K562 (cell line): Measurements from ENCODE around the gene TIMP1. TPM values are rescaled to one million over a fixed set of nuclear protein-coding genes. Genes with fewer than 3 reads are reported as not detected.

Source experiments
- BRD4 ChIP-seq: fragments of 200-600 bp; sonication (generic); IDR thresholded peaks from 2 replicates; pipeline ENCODE4 v1.6.1; 2017; ENCODE audit warnings: inconsistent platforms
- BRF1 ChIP-seq: IDR thresholded peaks from 3 replicates; pipeline ENCODE4 v1.6.1; 2011; ENCODE audit warnings: borderline replicate concordance, mild to moderate bottlenecking; ENCODE audit not compliant: insufficient read length; ENCODE audit errors: extremely low read depth
- CGGBP1 ChIP-seq: fragments of 250-450 bp; sonication (Bioruptor Pico); IDR thresholded peaks from 2 replicates; pipeline ENCODE4 v1.9.0; 2021; ENCODE audit warnings: mild to moderate bottlenecking
- CREBBP ChIP-seq: IDR thresholded peaks from one replicate; pipeline ENCODE4 v1.6.1; 2012; ENCODE audit warnings: low read depth, mild to moderate bottlenecking, control low read depth, inconsistent platforms, low read length
- FOXM1 ChIP-seq, 2 experiments: fragments of 450-650 bp in 1 of 2; sonication (generic) in 1 of 2; formaldehyde crosslinking in 1 of 2; IDR thresholded peaks; 2 replicates each; pipeline versions ENCODE4 v1.6.1 to v1.9.0; 2017 to 2022; ENCODE audit warnings: low read depth in 2 of 2, mild to moderate bottlenecking in 2 of 2, missing genetic modification reagents in 1 of 2, moderate library complexity in 1 of 2
- FUS ChIP-seq: fragments of 200-400 bp; formaldehyde crosslinking; optimal IDR thresholded peaks from 2 replicates; pipeline ENCODE3; 2017; ENCODE audit warnings: low read depth, low read length
- HCFC1 ChIP-seq: IDR thresholded peaks from 2 replicates; pipeline ENCODE4 v1.6.1; 2012; ENCODE audit warnings: low read depth, low read length, improper control_type of control experiment
- HIVEP1 ChIP-seq: fragments of 250-450 bp; sonication (Bioruptor Pico); IDR thresholded peaks from 2 replicates; pipeline ENCODE4 v1.4.0; 2020; ENCODE audit warnings: mild to moderate bottlenecking
- HOMEZ ChIP-seq: fragments of 250-450 bp; sonication (Bioruptor Pico); IDR thresholded peaks from 2 replicates; pipeline ENCODE4 v1.4.0; 2020; ENCODE audit warnings: mild to moderate bottlenecking, moderate library complexity
- L3MBTL2 ChIP-seq: fragments of 450-650 bp; IDR thresholded peaks from 2 replicates; pipeline ENCODE4 v1.6.1; 2016; ENCODE audit warnings: mild to moderate bottlenecking, moderate library complexity
- MAZ ChIP-seq, 2 experiments: fragments of 450-650 bp in 1 of 2; sonication (generic) in 1 of 2; formaldehyde crosslinking; IDR thresholded peaks in 1 of 2; conservative IDR thresholded peaks in 1 of 2; 2 replicates each; pipeline versions ENCODE4 v1.4.0 to v1.5.0; 2020; ENCODE audit warnings: mild to moderate bottlenecking in 1 of 2, missing genetic modification reagents in 1 of 2
- MYBL2 ChIP-seq, 2 experiments: fragments of 450-650 bp in 1 of 2; sonication (generic) in 1 of 2; formaldehyde crosslinking in 1 of 2; IDR thresholded peaks; 2 replicates each; pipeline versions ENCODE4 v1.6.1 to v1.8.1; 2017 to 2022; ENCODE audit warnings: borderline replicate concordance in 1 of 2, inconsistent platforms in 1 of 2, low read depth in 1 of 2, mild to moderate bottlenecking in 1 of 2, missing genetic modification reagents in 1 of 2, moderate library complexity in 1 of 2
- MYNN ChIP-seq, 2 experiments: sonication (generic); formaldehyde crosslinking in 1 of 2; IDR thresholded peaks; 2 replicates each; pipeline versions ENCODE4 v1.5.0 to v1.6.1; 2016 to 2020; ENCODE audit warnings: antibody characterized with exemption in 1 of 2, missing genetic modification reagents in 1 of 2
- NR4A1 ChIP-seq, 2 experiments: fragments of 250-450 bp in 1 of 2; fragments of 450-650 bp in 1 of 2; sonication (Bioruptor Pico) in 1 of 2; IDR thresholded peaks; 2 replicates each; pipeline versions ENCODE4 v1.4.0 to v1.6.1; 2016 to 2020; ENCODE audit warnings: mild to moderate bottlenecking in 2 of 2, missing compliant biosample characterization in 1 of 2, missing genetic modification characterization in 1 of 2, moderate library complexity in 1 of 2
- PCBP2 ChIP-seq: fragments of 200-400 bp; formaldehyde crosslinking; IDR thresholded peaks from 2 replicates; pipeline ENCODE4 v1.6.1; 2018; ENCODE audit warnings: low read length, low read depth, mild to moderate bottlenecking, moderate library complexity; ENCODE audit not compliant: poor library complexity, severe bottlenecking
- PTTG1 ChIP-seq: fragments of 450-650 bp; IDR thresholded peaks from 2 replicates; pipeline ENCODE4 v1.6.1; 2016; ENCODE audit warnings: low read depth, mild to moderate bottlenecking, missing genetic modification characterization, missing compliant biosample characterization
- USF2 ChIP-seq: sonication (generic); formaldehyde crosslinking; IDR thresholded peaks from 2 replicates; pipeline ENCODE4 v1.5.0; 2020; ENCODE audit warnings: missing genetic modification reagents
- ZNF12 ChIP-seq: sonication (generic); formaldehyde crosslinking; IDR thresholded peaks from 2 replicates; pipeline ENCODE4 v1.4.0; 2020; ENCODE audit warnings: mild to moderate bottlenecking, missing genetic modification reagents
- ZNF197 ChIP-seq: fragments of 200-800 bp; sonication (Bioruptor generic); IDR thresholded peaks from 2 replicates; pipeline ENCODE4 v1.6.1; 2016; ENCODE audit warnings: low read depth, missing genetic modification characterization, missing compliant biosample characterization
- ZNF224 ChIP-seq: sonication (generic); formaldehyde crosslinking; IDR thresholded peaks from 2 replicates; pipeline ENCODE4 v1.8.0; 2022; ENCODE audit warnings: mild to moderate bottlenecking, missing genetic modification reagents
- ZNF239 ChIP-seq: fragments of 250-450 bp; sonication (Bioruptor Pico); IDR thresholded peaks from 2 replicates; pipeline ENCODE4 v1.4.0; 2020; ENCODE audit warnings: mild to moderate bottlenecking
- ZNF324 ChIP-seq: fragments of 250-450 bp; sonication (Bioruptor Pico); IDR thresholded peaks from 2 replicates; pipeline ENCODE4 v1.4.0; 2020; ENCODE audit warnings: mild to moderate bottlenecking
- ZNF444 ChIP-seq: fragments of 250-450 bp; sonication (Bioruptor Pico); IDR thresholded peaks from 2 replicates; pipeline ENCODE4 v1.4.0; 2020; ENCODE audit warnings: mild to moderate bottlenecking, moderate library complexity
- ZNF511 ChIP-seq: sonication (generic); formaldehyde crosslinking; IDR thresholded peaks from 2 replicates; pipeline ENCODE4 v1.8.0; 2022; ENCODE audit warnings: mild to moderate bottlenecking, missing genetic modification reagents
- polyA plus RNA-seq, 8 experiments: library from polyadenylated mRNA; depleted of rRNA in 4 of 8; stranded (reverse) in 5 of 8; unstranded in 3 of 8; fragments of >200 nt; fragmentation: Nextera tagmentation in 2 of 8; fragmentation: Illumina TruSeq in 1 of 8; extraction: Ambion mirVana in 2 of 8; extraction: Trizol in 1 of 8; gene quantifications; 2 replicates each; pipeline versions ENCODE4 v1.2.1 to v1.2.3, GENCODE V29; 2011 to 2014; ENCODE audit warnings: inconsistent platforms in 1 of 8, missing spikeins in 1 of 8
- total RNA-seq, 7 experiments: library from RNA; depleted of rRNA in 6 of 7; stranded (reverse); fragments of >200 nt in 6 of 7; fragmentation: Illumina TruSeq in 2 of 7; extraction: Trizol in 2 of 7; gene quantifications; 2 replicates each; pipeline versions ENCODE4 v1.2.1 to v1.2.3, GENCODE V29; 2011 to 2021; ENCODE audit warnings: low replicate concordance in 1 of 7

The TIMP1 gene
- total and polyA plus RNA-seq, 9 of the 15 experiments (the other 6 are each of a cell fraction or from before 2014, with no cell fraction given): 115 to 699 (median 273) TPM

- TF ChIP-seq USF2 (CRISPR knock-in tag) (no peak), ZNF224 (CRISPR knock-in tag) (no peak), PTTG1 (tag) (no peak), CGGBP1 (CRISPR knock-in tag) (no peak), NR4A1 (CRISPR knock-in tag; IDR thresholded peaks at IDR 0.05) (no peak), NR4A1 (tag; IDR thresholded peaks at IDR 0.05) (no peak), ZNF197 (CRISPR knock-in tag) (no peak), HCFC1 (no peak), MAZ (CRISPR knock-in tag; conservative IDR thresholded peaks at IDR 0.05 in 1 of 2, IDR thresholded peaks at IDR 0.05 in 1 of 2) (peak; percentile 61 to 65; a peak in 3 of 4 replicates), FUS (no peak), ZNF239 (CRISPR knock-in tag) (no peak), BRD4 (no peak), HIVEP1 (CRISPR knock-in tag) (no peak), BRF1 (no peak), ZNF511 (CRISPR knock-in tag) (no peak), ZNF324 (CRISPR knock-in tag) (no peak), L3MBTL2 (no peak), MYBL2 (IDR thresholded peaks at IDR 0.05; ENCODE audit: low read depth) (no peak), MYBL2 (CRISPR knock-in tag; IDR thresholded peaks at IDR 0.05; ENCODE audit: borderline replicate concordance) (no peak), HOMEZ (CRISPR knock-in tag) (no peak), PCBP2 (no peak), ZNF444 (CRISPR knock-in tag) (no peak), FOXM1 (IDR thresholded peaks at IDR 0.05; ENCODE audit: low read depth) (no peak), FOXM1 (CRISPR knock-in tag; IDR thresholded peaks at IDR 0.05; ENCODE audit: low read depth) (no peak), ZNF12 (CRISPR knock-in tag) (no peak), MYNN (IDR thresholded peaks at IDR 0.05) (no peak), MYNN (CRISPR knock-in tag; IDR thresholded peaks at IDR 0.05) (no peak), CREBBP (no peak)
Observed at GRCh38 chrX:47581731-47582647, at the start of gene TIMP1 (continued).
